HG03280 (cell line): Measurements from ENCODE around the gene TEKT4.
"Not testable (repeated sequence)": the region's sequence is repeated elsewhere in the genome, so short reads cannot be mapped to it uniquely, and the experiment has no call there.

Experiments used
- ATAC-seq: cut with Tn5 transposase; IDR thresholded peaks from one replicate; pipeline ENCODE4 v1.9.1; 2021; ENCODE audit warnings: mild to moderate bottlenecking, moderate library complexity; ENCODE audit not compliant: unreplicated experiment

TEKT4 gene

GRCh38 chr2:94875064-94875819, 4.0 kb downstream of the TEKT4 start:
- ATAC-seq = no peak

GRCh38 chr2:94875820-94876522, 4.7 kb downstream of the TEKT4 start:
- no peak for ATAC-seq

GRCh38 chr2:94876523-94876863, 5.3 kb downstream of the TEKT4 start:
- ATAC-seq = no peak

- no peak for ATAC-seq
These were observed 5.9 kb downstream of the TEKT4 start for GRCh38 chr2:94877129-94877528.

GRCh38 chr2:94878575-94878974, 7.3 kb downstream of the TEKT4 start:
- not testable (repeated sequence) for ATAC-seq

GRCh38 chr2:94879314-94879981, 8.2 kb downstream of the TEKT4 start:
- no peak for ATAC-seq

- ATAC-seq = no peak
These were observed 8.8 kb downstream of the TEKT4 start for GRCh38 chr2:94879982-94880377.

GRCh38 chr2:94880507-94880906, 9.3 kb downstream of the TEKT4 start:
- no peak for ATAC-seq

GRCh38 chr2:94881070-94881469, 9.8 kb downstream of the TEKT4 start:
- no peak for ATAC-seq

GRCh38 chr2:94890234-94890633, 19.0 kb downstream of the TEKT4 start:
- no peak for ATAC-seq

GRCh38 chr2:94895273-94895672, 24.0 kb downstream of the TEKT4 start:
- not testable (repeated sequence) for ATAC-seq

- ATAC-seq = not testable (repeated sequence)
These were observed 35.7 kb downstream of the TEKT4 start for GRCh38 chr2:94906976-94907375.

GRCh38 chr2:94923196-94923595, 52.0 kb downstream of the TEKT4 start:
- ATAC-seq = no peak

GRCh38 chr2:94924999-94925398, 53.8 kb downstream of the TEKT4 start:
- not testable (repeated sequence) for ATAC-seq
